Stimulated activated effector memory CD8-positive, alpha-beta T cell treated with anti-CD3 and anti-CD28 coated beads, Interleukin-12 subunit alpha, Interleukin-12 subunit beta, amount 100 ng/mL, for 72 hours (primary cell): ENCODE data around the gene TTLL6.

Experiments used
- ATAC-seq: fragments of 150-1000 bp; cut with Tn5 transposase; 2 replicates; pipeline ENCODE4 v1.10.0; 2021
- DNase-seq, 2 donors: peaks; one replicate each; pipeline ENCODE4 v3.0.0; 2021 to 2022; ENCODE audit warnings: low spot score in 2 of 2
- H3K27ac Mint-ChIP-seq: one replicate; pipeline ENCODE4 v1.8.0; 2022; ENCODE audit warnings: mild to moderate bottlenecking, mixed read lengths
- H3K36me3 Mint-ChIP-seq: one replicate; pipeline ENCODE4 v1.8.0; 2022; ENCODE audit warnings: mild to moderate bottlenecking, mixed read lengths
- H3K4me1 Mint-ChIP-seq: one replicate; pipeline ENCODE4 v1.8.0; 2022; ENCODE audit warnings: mixed read lengths
- H3K4me3 Mint-ChIP-seq: one replicate; pipeline ENCODE4 v1.8.0; 2022; ENCODE audit warnings: mild to moderate bottlenecking, mixed read lengths
- H3K9me3 Mint-ChIP-seq: one replicate; pipeline ENCODE4 v1.8.0; 2022; ENCODE audit warnings: mixed read lengths

TTLL6 gene

DNA sequence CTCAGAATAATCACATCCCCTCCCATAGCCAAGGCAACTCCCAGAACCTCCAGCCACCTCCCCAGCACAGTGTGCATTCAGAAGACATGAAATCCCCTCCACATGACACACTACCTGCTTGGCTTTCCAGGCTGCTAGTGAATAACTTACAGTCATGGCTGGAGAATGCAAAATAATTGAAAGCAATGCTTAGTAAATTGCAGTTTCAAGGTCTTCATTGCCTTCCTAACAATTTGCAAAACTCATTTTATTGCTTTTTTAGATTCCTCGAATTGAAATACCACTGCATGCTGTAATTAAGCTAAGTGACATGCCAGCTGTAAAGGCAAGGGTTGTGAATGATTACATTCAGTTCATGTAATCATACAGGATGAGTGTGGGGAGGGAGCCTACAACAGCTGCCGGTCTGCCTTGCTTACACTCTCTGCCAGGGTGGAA, 59.5 kb downstream of the TTLL6 start:
- ATAC-seq (no peak), DNase-seq (no peak)
- no peaks in the 10 kb centered on the region for H3K36me3 Mint-ChIP-seq
- H3K27ac Mint-ChIP-seq = no peak overlapping the region
- H3K4me1 Mint-ChIP-seq = peaks cover 20% of the 10 kb centered on the region
- no peak overlapping the region for H3K4me3 Mint-ChIP-seq
- no peaks in the 10 kb centered on the region for H3K9me3 Mint-ChIP-seq

DNA sequence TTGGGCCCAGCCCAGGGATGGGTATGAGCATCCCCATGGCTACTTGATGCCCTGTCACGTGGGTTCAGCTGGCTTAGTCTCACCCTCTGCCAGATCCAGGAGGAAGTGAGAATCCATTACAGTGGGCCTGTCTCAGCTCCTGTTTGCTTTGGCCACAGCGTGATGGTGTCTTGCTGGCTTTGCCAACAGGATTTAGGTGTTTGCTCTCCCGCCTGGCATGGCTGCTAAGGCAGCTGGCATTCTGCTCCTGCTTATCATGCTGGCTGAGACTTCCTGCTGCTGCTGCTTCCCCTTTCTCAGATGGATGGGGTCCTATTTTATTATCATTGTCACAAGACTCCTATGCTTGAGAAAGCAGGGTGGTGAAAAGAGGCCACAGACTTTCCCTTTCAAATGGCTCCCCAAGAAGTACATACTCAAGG, 60.2 kb downstream of the TTLL6 start:
- DNase-seq (no peak), ATAC-seq (no peak)
- no peaks in the 10 kb centered on the region for H3K36me3 Mint-ChIP-seq
- peaks cover 26% of the 10 kb centered on the region for H3K4me1 Mint-ChIP-seq
- H3K9me3 Mint-ChIP-seq = no peaks in the 10 kb centered on the region
- no peak overlapping the region for H3K4me3 Mint-ChIP-seq
- no peak overlapping the region for H3K27ac Mint-ChIP-seq

DNA sequence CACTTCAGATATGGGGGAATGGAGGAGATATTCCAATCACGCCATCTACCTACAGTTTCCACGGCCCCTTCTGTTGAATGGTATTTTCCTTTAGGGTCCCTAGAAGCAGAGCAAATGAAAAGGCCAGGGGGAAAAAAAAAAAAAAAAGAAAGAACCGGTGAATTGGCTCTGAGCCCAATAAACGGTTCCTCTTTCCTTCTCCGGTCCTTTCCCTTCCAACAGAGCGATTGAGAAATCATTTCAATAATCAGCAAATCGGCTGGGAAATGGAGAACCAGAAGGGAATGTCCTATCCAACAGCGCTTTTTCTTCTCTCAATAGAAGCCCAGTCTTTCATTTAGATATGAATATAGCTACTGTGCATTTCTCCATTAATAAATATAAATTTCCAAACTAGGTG, 61.7 kb downstream of the TTLL6 start:
- Mint-ChIP-seq H3K9me3 (no peaks in the 10 kb centered on the region), H3K27ac (no peak overlapping the region), H3K36me3 (no peaks in the 10 kb centered on the region), H3K4me3 (no peak overlapping the region), H3K4me1 (peaks cover 29% of the 10 kb centered on the region)
- DNase-seq = no peak
- ATAC-seq = no peak

DNA sequence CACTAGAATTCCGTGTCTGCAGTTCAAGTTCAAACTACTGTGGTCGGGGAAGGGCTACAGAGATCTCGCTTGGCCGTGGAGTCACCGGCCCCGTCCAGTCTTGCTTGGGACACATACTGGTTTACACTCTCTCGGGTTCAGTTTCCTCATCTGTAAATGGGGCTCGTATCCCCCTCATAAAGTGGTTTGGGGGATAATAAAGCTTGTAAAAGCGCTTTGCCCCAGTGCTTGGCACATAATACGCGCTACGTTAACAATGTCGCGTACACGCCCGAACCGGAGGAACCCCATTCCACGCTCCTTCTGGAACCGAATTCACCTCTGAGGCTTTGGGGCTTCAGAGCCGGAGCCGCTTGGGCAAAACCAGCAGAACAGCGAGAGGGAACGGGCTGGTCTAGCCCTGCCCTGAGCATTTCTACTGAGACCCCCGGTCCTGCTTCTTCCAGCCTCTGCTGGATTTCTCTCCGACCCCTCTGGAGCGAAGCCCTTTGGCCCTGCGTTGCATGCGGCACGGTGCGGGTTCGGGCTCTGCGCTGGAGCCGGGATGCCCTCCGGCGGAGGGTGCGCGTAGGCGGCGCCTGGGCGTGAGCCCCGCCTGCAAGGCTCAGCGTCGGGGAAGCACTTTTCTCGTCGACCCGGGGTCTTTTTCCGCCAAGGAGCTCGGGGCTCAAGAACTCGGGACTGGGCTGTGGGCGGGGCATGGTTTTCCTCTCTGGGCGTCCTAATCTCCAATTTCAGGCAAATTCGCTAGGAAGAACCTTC, 62.3 kb downstream of the TTLL6 start:
- Mint-ChIP-seq H3K4me1 (peaks cover 29% of the 10 kb centered on the region), H3K36me3 (no peaks in the 10 kb centered on the region), H3K4me3 (no peak overlapping the region), H3K27ac (no peak overlapping the region), H3K9me3 (no peaks in the 10 kb centered on the region)
- no peak for ATAC-seq
- DNase-seq = no peak

DNA sequence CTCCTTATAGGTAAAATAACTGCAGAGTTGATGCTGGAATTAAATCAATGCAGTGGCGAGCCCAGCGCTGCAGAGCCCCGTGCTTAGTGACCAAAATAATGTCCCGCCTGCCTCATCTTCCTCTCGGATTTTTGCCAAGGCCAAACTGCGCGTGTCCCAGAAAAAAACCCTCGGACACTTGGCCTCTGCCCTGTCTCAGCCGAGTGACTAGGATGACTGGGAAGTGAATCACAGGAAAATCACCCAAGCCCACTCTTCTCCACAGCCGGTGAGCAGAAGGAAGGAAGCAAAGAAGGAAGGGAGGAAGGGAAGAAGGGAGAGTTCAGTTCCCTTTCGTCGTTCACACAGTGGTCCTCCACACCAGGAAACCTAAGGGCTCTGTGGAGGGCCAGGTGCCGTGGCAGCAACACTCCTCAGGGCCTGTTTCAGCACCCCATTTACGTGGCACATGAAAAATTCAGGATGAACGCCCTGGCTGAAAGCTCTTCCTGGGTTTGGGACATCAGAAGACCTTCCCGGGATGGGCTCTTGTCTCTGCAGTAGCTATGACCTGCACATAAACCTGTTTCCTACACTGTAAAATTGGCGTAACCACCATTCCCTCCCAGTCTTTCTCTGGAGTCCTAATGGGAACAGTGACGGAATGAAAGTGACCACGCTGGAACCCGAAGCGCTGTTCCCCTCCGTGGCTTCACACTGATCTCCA, 63.1 kb downstream of the TTLL6 start:
- peaks cover 5% of the 10 kb centered on the region for H3K36me3 Mint-ChIP-seq
- DNase-seq (no peak), ATAC-seq (no peak)
- peaks cover 29% of the 10 kb centered on the region for H3K4me1 Mint-ChIP-seq
- no peak overlapping the region for H3K4me3 Mint-ChIP-seq
- H3K9me3 Mint-ChIP-seq = no peaks in the 10 kb centered on the region
- H3K27ac Mint-ChIP-seq = no peak overlapping the region

DNA sequence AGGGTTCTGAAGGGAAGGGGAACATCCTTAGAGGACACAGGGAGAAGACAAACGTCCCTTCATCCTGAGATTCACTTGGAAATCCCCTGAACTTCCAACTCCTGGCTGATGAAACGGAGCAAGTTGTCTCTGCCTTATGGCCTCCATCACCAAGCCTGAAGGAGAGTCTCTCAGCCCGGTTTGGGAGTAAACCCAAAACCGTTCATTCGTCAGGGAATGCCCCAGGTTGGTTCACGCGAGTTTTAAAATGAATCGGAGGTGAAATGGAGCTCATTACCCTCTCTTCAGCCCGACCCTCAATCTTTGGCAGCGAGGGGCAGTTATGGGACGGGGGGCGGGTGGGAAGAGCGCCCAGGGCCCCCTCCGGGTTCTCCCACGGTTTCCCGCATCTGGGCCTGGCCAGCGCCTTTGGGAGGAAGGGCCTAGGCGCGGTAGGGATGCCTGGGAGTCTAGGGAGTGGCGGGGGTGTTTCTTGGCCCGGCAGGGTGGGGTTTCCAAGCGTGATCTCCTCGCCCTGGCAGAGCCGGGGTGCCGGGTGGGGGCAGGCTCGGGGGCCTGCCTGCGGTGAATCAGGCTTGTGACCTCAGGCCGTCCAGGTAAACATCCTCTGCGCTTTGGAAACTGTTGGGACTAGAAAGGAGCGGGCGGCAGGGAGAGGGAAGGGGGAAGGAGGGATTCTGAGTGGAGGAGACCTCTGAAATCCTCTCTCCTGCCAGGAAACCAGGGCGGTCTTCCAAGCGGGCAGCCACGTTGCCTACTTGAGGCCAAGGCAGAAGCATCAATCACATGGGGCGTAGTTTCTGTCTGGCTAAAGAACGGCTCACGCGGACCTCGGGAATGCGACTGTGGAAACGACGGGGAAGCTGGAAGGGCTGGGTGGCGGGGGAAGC, 64.4 kb downstream of the TTLL6 start:
- H3K9me3 Mint-ChIP-seq = no peaks in the 10 kb centered on the region
- H3K36me3 Mint-ChIP-seq = peaks cover 5% of the 10 kb centered on the region
- H3K4me1 Mint-ChIP-seq = peaks cover 29% of the 10 kb centered on the region
- no peak for ATAC-seq
- H3K27ac Mint-ChIP-seq = no peak overlapping the region
- DNase-seq = no peak
- no peak overlapping the region for H3K4me3 Mint-ChIP-seq

DNA sequence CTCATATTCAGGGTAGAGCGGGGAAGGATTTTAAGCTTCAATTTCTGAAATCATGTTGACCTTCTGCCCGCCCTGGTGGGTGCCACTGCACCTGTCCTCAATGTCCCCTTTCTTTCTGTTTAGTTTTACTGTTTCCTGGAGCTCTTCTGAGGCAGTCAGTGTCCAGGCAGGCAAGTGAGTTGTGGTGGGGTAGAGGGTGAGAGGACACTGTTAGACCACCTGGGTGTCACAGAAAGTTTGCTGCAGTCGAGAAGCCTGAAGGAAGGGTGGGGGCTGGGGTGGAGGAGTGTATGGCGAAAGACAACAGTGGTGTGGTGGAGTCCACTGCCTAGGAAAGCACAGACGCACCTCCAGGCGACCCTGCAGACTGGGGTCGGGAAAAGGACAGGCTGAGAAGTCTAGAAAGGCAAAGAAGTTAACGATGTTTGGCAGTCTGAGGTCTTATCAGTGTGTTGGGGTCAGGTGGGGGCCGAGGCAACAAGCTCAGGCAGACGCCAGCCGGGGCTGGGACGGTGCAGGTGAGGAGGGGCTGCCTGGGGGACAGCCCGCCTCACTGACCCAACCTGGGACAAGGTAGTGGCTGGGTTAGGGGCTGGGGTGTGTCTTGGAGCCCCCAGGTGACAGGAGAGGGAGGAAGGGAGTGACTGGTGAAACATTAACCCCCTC, 65.2 kb downstream of the TTLL6 start:
- no peak for ATAC-seq
- Mint-ChIP-seq H3K27ac (no peak overlapping the region), H3K36me3 (peaks cover 5% of the 10 kb centered on the region)

DNA sequence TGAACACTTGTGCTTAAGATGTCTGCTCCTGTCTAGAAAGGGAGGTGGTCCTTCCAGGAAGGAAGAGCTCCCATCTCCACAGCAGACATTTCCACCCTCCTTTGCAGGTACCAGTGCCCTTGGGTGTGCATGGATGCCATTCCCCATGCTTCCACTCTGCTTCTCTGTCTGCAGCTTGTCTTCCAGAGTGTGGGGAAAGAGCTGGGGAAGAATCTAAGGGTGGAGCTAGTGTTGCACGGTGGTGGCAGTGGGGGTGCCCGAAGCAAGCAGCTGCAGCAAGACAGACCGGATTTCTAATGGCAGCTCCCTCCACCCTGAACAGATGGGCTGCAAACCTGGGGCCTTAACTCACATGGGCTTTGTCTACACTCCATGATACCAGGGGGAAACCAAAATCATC, 65.9 kb downstream of the TTLL6 start:
- no peaks in the 10 kb centered on the region for H3K9me3 Mint-ChIP-seq

More for the DNA sequence above, 65.2 kb downstream of the TTLL6 start:
- DNase-seq = no peak
- H3K9me3 Mint-ChIP-seq = no peaks in the 10 kb centered on the region
- H3K4me3 Mint-ChIP-seq = no peak overlapping the region
- peaks cover 33% of the 10 kb centered on the region for H3K4me1 Mint-ChIP-seq

DNA sequence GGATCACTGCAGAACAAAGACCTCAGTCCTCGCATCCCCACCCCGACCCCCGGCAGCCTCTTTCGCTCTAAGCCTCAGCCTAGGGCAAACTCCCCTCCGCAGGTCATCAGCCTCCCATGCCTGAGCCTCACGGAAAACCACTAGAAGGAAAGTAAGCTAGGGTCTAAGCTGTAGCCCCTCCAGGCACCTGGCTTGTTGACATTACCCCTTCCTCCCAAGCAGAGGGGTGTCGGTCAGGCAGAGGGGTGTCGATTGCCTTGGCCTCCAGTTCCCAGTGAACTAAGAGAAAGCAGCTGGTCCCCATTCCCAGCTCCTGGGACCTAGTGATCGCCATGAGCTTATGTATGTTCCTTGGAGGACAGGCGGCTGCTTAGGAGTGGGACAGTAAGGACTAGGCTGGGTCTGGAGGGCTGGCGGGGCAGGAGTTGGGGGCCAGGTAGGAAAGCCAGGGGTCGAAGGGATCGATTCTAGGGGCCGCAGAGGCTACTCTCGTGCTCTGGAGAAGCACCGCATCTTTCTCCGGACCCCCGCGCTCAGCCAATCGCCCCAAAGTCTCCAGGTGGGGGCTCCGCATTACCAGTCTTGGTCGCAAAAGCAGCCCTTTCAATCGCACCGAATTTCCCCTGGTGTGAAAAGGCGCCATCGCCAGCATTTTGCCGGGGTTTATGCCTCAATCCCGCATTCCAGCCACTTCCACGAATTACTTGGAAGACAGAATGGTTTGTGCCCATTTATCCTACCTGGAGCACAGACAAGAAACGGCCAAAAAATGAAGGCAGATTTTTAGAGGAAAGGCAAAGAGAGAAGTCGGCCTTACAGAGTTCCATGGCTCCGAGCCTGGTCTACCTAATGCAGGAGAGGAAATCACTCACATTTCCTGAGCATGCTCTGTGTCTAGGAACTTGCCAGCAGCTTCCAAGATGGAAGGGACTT, 67.1 kb downstream of the TTLL6 start:
- Mint-ChIP-seq H3K4me3 (no peak overlapping the region), H3K9me3 (no peaks in the 10 kb centered on the region), H3K27ac (no peak overlapping the region), H3K36me3 (peaks cover 5% of the 10 kb centered on the region), H3K4me1 (peaks cover 44% of the 10 kb centered on the region)
- DNase-seq (no peak), ATAC-seq (no peak)

More for the DNA sequence above, 65.9 kb downstream of the TTLL6 start:
- DNase-seq = no peak
- Mint-ChIP-seq H3K4me3 (no peak overlapping the region), H3K4me1 (peaks cover 39% of the 10 kb centered on the region), H3K36me3 (peaks cover 5% of the 10 kb centered on the region), H3K27ac (no peak overlapping the region)
- no peak for ATAC-seq

DNA sequence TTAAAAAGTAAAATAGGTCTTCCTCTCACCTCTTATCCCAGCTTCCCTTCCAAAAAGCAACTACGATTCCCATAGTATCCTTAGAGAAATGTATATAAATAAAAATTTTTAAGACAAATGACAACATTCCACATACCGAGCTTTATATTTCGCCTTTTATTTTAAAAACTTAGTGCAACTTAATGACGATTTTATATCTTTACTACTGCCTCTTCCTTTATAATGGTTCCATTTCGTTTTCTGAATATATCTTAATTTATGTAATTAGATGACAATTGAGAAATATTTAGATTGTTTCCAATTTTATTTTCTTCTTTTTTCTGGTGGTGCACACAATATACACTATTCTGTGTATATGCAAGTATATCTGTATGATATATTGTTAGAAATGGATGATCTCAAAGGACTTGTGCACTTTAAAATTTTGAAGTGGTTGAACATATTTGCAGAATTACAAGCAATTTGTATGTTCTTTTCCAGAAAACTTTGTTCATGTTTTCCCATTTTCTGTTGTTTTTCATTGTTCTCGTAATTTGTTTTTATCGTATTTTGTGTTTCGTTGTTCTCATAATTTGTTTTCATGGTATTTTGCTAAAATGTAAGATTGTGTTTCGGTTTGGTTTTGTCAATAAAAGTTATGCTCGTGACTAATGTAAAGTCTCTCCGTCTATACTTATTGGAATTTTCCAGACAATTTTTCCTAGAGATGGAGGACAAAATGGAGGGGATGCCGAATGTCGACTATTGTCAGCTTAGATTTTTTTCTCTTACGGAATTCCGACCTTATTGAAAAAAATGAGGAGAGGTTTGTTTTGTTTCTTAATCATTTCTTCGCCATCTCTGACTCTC, 68.1 kb downstream of the TTLL6 start:
- peaks cover 5% of the 10 kb centered on the region for H3K36me3 Mint-ChIP-seq
- H3K4me1 Mint-ChIP-seq = peaks cover 37% of the 10 kb centered on the region
- no peaks in the 10 kb centered on the region for H3K9me3 Mint-ChIP-seq
- no peak overlapping the region for H3K27ac Mint-ChIP-seq
- DNase-seq (no peak), ATAC-seq (no peak)
- H3K4me3 Mint-ChIP-seq = no peak overlapping the region

DNA sequence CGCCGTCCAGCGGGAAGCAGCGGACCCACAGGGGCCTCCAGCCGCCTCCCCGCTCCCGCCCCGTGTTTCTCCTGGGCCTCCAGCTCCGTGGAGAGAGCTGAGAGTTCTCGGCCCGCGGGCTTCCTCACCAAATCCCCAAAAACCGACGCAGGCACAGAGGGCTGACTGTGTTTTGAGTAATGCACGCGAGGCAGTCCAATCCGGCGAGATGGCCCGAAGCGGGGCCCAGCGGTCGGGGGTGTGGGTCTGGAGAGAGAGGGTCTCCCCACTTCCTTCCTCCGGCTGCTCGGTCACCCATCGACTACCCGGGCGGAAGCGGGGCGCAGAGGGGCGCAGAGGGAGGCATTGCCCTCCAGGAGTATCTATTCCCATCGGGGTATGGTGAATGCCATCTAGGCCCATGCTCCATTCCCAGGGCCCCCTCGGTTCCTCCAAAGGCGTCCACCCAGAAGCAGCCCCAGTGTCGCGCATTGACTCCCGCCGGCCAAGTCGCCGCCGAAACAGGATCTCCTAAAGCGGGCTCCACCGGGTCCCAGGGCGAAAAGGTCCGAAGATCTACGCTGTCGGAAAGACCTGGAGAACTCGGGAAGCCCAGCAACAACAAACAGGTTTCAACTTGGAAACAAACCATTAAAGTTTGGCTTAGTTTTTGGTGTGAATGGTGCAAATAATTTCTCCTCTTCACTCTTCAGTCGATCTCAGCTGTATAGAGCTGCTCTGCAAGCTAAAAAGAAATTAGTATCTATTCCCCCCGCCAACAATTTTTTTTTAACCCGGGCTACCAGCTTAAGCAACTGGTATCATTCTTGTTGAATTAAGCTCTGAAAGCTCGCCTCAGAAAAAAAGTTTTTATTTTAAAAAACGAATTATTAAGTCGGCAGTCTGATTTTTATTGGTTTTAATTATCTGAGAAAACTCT, 69.3 kb downstream of the TTLL6 start:
- Mint-ChIP-seq H3K9me3 (no peaks in the 10 kb centered on the region), H3K27ac (no peak overlapping the region), H3K36me3 (peaks cover 5% of the 10 kb centered on the region), H3K4me3 (no peak overlapping the region), H3K4me1 (peaks cover 24% of the 10 kb centered on the region)
- DNase-seq = peak in 1 of 2 donors; percentile 49
- ATAC-seq = no peak

DNA sequence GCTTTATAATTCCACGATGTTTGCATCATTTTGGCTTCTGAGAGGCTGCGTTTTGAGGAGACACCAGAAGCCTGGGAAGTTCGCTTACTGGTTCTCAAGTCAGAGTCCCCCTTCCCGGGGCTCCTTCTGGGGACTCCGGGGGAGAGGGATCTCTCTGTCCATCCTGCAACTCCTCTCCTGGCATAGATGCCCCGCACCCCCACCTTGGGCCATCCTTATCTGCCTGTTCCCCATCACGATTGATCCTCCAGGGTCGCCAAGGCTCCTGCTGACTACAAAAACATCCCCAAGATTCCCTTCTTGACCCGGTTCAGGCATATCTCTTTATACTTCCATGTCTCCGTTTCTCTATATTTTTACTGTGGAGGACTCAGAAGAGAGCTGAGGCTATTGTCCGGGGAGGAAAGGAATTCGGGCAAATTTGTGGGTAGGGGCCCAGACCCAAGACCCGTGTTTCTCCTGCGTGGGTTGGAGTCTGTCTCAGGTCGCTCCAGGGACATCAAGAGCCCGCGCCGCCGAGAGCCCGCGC, 70.0 kb downstream of the TTLL6 start:
- Mint-ChIP-seq H3K4me3 (peak overlapping the region; percentile 23), H3K4me1 (peaks cover 20% of the 10 kb centered on the region), H3K36me3 (peaks cover 5% of the 10 kb centered on the region), H3K27ac (no peak overlapping the region), H3K9me3 (no peaks in the 10 kb centered on the region)
- no peak for ATAC-seq
- DNase-seq = no peak
